RPMI8226 (cell line): ENCODE results near the gene ST3GAL3.
"Not testable (repeated sequence)": the region's sequence is repeated elsewhere in the genome, so short reads cannot be mapped to it uniquely, and the experiment has no call there.

Experiments used
- DNase-seq: peaks from one replicate; pipeline ENCODE4 v3.0.0-alpha.2; 2015

ST3GAL3 gene

DNA sequence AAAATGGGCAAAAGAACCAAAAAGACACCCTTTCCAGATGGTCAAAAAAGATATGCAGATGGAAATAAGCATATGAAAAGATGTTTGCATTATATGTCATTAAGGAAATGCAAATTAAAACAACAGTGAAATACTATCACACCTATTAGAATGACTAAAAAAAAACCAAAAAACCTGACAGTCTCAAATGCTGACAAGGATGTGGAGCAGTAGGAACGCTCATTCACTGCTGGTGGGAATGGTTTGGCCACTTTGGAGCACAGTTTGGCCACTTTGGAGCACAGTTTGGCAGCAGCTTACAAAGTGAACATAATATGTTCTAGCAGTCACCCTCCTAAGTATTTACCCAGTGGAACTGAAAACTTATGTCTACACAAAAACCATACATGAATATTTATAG lies 121.2 kb downstream of the ST3GAL3 start:
- DNase-seq: no peak

DNA sequence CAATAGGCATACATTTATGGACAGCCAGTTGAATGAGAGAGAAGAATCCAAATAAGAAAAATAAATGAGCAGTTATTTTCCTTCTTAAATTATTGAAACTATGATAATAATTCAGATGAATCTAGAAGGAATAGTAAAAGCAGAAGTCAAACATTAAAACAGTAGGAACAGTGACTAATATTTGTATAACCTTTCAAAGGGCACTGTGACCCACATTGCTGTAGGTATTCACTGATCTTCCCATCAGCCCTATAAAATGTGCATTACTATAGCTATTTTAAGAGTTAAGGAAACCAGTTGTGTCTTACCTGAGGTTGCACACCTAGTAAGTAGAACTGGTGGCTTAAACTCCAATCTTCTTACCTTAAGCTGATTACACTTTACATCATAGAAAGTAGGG lies 123.5 kb downstream of the ST3GAL3 start:
- no peak for DNase-seq

DNA sequence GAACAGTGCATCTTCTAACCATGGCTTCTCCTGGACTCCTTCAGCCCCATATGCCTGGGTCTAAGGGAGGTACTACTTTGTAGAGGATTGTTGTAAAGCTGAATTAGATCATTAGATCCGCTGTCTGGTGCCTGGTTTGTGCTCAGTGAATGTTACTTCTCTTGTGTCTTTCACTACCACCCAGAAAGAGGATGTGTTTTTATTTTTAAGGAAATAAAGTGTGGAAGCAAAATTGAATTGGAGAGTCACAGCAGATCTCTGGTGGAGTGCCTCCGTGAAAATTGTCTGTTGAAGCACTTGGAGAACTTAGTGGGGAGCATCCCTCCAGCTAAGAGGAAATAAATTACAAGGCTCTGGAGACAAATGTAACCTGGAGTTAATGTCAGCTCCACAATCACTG lies 124.5 kb downstream of the ST3GAL3 start:
- no peak for DNase-seq

DNA sequence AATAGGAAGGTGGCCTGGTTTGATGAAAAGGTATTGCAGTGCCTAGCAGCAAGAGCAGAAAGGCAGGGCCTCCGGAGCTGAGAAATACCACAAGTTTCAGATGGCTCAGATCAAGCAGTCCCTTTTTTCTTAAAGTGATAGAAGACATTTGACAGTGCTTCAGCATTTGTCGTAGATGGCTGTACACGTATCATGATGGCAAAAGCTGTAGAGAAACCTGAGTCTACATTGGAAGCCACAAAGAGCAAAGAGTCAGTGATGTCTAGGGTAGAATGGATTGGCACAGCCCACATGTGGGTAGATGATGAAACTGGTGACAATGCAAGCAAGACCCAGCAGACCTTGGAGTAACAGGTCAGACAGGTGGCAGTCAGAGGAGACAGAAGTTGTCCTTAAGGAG lies 124.9 kb downstream of the ST3GAL3 start:
- DNase-seq: peak; percentile 79

DNA sequence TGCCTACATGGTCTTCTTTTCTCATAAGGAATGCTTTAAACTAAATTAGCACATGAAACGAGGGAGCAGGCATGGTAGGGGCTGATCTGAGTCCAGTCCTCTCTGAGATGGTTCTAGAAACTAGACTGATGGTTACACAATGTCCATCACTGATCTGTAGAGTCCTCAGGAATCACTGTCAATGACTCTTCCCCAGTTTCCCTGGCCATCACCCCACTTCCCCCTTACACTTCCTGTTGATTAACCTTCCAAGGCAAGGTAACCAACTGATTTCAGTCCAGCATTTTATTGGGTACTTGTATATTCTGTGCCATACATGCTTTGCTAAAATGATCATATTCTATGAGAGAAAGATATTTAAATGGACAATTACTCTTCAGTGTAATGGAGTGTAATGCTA lies 125.7 kb downstream of the ST3GAL3 start:
- DNase-seq: no peak

DNA sequence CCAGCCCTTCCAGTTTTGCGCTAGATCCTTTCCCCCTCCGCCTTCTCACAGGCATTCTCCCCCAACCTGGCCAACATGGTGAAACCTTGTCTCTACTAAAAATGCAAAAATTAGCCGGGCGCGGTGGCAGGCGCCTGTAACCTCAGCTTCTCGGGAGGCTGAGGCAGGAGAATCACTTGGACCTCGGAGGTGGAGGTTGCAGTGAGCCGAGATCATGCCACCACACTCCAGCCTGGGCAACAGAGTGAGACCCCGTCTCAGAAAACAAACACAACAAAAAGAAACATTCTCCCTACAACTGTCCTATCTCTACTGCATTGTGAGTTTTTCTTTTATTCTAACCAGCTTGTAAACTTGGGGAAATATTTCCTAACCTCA lies 126.6 kb downstream of the ST3GAL3 start:
- DNase-seq: not testable (repeated sequence)

DNA sequence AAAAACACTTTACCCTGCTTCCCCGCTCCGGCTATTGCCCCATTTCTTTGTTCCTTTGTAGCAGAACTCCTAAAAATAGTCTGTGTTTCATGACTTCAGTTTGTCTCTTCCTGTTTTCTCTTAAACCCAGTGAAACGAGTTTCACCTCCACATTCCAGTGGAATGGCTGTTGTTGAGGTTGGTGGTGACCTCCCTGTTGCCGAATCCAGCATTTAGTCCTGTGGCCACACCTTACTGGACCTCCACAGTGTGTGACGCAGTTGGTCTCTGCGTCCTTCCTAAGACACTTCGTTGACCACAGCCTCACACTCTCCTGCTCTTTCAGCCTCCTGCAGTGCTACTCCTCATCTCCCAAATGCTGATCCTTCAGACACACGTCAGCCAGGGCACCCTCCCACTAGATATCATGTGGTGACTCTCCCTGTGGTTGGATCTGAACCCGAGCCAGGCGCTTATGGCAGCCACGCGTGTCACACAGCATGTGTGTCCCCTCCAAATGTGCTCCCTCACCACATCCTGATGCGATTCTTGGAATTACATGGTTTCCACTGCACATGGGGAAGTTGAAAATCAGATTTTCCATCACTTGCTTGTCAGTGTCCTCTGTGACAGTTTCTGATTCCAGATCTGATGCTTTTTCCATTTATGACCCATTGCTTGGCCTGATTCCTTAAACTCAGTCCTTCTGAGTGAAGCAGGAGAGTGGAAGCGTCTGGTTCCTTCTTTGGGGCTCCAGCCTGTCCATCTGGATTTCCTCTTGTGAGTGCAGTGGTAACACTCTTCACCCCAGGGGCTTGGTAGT lies 127.1 kb downstream of the ST3GAL3 start:
- peak; percentile 77 for DNase-seq

DNA sequence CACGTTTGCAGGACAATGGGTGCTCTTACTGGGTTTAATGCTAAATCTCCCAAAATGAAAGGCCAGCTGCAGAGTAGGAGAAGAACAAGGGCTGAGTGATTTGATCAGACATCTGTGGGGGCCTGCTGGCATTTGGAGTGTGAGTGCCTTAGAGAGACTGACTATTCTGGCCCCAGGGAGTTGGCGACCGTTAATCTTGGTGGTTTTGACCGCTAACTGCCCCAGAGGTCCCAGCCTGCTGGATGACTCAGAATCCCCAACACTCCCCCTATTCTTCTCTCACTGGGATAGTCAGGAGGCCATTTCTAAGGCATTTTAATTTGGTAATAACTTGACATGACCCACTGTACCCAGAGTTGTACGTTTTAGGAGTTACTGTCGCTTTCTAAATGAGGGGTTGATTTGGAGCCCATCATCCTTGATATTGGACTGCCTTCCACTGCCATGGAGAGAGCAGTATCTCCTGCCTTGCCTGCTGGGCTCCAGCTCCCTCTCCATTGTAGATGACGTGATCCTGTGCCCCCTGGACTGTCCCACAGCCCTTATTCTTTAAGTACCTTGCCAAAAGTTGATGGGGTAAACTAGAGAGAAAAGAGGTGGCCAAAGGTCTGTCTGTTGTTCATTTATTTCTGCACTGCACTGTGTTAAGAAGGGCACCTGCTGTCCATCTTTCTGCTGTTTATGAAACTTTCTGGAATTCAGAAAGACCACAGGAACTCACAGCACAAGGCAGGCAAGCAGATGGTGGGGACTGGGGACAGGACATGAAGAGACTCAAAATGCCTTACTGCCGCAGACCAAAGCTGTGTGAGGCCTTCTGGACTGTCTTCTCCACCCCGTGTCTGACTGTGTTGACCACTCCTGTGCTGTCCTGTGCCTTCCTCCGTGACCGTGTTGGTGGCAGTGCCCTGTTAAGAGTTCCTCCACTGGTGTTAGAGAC lies 128.0 kb downstream of the ST3GAL3 start:
- DNase-seq: peak; percentile 82

DNA sequence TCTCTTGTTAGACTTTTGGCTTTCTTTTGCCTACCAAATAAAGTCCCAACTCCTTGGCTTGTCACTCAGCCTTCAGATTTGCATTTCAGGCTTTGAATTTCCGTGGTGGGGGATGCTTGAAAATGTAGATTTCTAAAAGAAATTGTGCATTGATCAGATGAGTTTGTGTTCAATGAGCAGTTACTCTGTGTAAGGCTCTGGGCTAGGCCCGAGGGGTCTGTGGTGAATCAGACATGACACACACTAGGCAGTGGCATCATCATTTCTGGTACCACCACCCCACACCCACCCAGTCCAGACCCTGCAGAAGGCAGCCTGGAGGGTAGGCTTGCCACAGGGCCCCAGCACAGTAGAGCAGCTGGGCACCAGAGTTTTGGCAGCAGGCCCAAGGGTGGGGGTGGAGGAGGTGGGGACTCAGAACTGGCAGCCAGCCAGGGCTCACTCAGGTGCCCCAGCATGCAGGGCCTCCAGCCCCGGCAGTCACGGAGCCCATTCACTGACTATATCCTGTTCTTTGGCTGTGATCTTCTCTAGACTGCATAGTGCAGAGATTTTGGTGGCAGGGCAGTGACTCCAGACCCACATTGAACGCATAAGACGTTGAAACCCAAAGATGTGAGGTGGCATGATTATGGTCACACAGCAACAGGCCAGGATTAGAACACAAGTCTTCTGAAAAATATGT lies 129.1 kb downstream of the ST3GAL3 start:
- DNase-seq: peak; percentile 100

DNA sequence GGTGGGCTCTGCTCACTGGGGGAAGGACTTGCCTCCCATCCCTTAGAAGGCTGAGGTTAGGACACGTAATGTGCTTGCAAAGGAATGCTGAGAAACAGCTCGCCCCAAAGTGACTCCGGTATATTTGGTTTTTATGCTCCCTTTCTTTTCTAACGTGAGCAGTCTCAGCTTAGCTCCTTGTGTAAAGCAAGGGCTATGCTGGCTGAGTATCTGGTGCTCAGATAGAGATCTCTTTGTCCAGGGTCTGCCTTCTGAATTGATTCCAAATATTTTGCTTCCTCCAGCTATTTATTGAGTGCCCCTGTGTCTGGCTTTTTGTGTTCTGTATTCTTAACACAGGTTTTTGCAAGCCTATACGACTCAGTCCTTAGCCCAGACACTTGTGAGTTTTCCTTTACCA lies 131.7 kb downstream of the ST3GAL3 start:
- DNase-seq: no peak

DNA sequence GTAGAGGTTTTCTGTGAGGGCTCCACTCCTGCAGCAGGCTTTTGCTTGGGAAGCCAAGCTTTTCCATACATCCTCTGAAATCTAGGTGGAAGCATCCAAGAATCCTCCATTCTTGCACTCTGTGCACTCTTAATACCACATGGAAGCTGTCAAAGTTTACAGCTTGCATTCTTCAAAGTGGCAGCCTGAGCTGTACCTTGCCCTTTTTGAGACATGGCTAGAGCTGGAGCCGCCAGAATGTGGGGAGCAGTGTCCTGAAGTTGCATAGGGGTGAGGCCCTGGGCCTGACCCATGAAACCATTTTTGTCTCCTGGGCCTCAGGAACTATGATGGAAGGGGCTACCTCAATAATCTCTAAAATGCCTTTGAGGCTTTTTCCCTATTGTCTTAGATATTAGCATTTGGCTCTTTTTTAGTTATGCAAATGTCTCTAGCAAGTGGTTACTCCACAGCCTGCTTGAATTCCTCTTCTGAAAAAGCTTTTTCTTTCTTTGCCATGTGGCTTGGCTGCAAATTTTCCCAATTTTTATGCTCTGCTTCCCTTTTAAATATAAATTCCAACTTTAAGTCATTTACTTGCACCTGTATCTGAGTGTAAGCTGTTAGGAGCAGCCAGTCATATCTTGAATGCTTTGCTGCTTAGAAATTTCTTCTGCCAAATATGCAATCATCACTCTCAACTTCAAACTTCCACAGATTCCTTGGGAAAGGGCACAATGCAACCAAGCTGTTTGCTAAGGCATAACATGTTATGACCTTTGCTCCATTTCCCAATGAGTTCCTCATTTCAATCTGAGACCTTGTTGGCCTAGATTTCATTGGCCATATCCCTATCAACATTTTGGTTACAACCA lies 134.2 kb downstream of the ST3GAL3 start:
- DNase-seq: no peak

DNA sequence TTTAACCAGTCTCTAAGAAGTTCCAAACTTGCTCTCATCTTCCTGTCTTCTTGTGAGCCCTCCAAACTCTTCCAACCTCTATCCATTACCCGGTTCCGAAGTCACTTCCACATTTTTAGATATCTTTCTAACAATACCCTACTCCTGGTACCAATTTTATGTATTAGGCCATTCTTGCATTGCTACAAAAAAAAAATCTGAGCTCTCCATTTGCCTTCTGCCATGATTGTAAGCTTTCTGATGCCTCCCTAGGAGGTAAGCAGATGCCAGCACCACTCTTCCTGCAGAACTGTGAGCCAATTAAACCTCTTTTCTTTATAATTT lies 134.8 kb downstream of the ST3GAL3 start:
- DNase-seq: no peak

DNA sequence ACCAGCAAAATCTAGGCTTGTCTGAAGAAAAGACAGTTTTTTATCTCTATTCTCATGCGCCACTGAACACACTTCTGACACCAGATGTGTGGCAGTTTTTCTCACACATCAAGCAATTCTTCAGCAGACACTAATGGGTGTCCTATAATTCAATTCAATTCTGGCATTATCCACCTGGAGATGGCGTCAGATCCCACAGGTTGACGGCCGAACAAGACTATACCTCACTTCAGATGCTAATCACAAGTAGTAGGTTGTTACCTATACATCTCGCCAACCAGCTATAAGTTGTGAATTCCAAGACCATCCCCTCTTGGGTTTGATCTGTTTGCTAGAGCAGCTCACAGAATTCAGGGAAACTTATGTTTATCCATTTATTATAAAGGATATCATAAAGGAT lies 136.3 kb downstream of the ST3GAL3 start:
- DNase-seq: no peak

DNA sequence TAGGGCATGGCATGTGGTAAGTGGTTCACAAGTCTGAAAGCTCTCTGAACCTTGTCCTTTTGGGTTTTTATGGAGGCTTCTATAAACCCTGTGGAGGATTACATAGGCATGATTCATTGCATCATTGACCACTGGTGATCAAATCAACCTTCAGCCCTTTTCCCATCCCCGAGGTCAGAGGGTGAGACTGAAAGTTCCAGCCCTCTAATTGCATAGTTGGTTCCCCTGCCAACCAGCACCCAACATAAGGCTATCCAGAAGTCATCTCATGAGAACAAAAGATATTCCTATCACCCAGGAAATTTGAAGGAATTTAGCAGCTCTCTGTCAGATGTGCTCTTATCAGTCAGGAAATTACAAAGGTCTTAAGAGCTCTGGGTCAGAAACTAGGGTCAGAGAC lies 136.8 kb downstream of the ST3GAL3 start:
- no peak for DNase-seq

DNA sequence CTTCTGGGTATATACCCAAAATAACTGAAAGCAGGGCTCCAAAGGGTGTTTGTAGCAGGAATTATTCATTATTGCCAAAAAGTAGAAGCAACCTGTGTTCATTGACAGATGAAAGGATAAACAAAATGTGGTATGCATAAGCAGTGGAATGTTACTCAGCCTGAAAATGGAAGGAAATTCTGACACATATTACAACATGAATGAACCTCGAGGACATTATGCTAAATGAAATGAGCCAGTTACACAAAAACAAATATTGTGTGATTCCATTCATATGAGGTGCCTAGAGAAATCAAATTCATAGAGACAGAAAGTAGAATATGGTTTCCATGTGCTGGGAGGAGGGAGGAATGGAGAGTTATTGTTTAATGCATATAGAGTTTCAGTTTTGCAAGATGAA lies 140.0 kb downstream of the ST3GAL3 start:
- DNase-seq: no peak

DNA sequence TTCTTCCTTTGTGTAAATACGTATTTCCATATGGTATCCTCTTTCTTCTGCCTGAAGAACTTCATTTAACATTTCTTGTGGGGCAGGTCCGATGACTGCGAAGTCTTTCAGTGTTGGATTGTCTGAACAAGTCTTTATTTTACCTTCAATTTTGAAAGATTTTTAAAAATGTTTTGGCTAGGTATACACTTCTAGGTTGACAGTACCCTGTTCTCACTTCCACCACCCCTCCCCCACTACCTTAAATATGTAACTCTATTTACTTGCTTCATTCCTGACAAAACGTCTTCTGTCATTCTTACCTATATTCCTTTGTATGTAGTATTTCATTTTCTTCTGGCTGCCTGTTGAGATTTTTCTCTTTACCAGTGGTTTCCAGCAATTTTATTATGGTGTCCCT lies 140.5 kb downstream of the ST3GAL3 start:
- no peak for DNase-seq

DNA sequence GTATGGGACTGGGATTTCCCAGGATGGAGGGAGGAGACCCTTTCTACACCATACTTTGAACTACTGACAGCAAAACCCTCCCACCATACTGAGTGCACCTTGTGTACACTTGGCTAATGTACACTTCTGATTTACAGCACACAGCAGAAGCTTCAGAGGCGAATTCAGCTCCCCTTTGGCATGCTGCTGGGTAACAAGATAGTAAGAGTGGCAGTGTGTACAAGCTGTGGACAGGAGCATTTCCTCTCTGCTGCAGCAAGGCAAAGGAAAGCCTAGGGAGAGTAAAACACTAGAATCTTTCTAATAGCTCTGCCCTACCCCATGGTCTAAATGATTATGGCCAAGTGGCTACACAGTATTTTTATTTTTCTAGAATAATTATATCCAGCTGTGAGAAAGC lies 142.3 kb downstream of the ST3GAL3 start:
- DNase-seq: peak; percentile 40

DNA sequence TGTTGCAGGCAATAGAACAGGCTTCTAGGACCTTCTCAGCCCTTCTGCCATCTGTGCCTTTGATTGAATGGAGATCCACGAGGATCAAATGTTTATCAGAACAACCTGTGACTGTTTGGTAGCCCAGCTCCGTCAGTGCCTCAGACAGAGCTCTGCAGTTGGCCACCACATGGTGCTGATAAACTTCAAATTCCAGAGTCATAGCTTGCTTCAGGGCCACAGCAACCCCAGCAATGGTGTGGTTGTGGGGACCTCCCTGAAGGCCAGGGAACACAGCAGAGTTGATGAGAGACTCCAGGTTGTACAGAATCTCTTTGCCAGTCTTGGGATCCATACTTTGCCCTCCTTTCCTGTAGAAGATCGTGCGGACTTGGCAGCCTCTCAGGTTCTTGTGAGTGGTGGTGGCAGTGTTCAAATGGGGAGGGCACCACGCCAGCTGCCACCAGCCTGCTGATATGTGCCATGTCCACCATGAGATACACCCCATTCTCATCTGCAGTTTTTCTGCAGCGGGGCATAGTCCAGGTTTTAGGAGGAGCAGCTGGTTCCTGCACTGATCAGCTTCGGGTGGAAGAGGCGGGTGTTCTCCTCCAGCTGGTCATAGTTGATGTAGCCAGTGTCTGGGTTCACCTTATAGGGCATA lies 143.4 kb downstream of the ST3GAL3 start:
- DNase-seq: no peak

DNA sequence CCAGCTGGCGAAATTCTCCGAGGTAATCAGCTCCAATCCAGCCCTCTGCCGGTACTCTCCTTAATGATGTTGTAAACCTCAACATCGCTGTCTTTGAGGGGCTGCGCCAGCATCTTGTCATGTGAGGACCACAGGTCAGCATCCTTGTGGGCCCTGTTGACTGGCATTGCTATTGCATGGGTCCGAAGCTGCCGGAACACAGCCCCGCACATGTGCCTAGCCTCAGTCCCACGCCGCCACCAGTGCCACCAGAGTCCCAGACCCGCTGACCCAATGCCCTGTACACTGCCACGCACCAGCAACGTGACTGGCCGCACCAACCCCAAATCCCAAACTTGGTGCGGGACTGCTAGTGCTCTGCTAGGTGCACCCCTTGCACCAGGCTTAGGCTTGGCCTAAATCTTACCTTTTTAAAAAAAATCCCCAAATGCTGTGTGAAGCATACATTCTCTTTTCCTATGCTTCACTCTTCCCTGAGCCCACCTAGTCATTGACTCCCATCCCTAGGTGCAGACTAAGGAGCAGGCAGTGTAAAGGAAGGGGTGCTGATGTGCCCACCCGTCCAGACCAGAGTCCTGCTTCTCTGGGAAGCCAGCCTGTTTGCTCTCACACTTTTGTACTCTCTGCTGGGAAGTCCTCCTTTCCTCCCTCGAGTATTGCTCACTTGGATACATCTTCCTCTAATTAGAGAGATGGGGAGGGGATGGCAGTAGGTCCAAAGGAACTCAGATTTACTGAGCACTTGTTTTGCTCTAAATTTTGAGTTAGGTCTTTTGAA lies 144.4 kb downstream of the ST3GAL3 start:
- no peak for DNase-seq

DNA sequence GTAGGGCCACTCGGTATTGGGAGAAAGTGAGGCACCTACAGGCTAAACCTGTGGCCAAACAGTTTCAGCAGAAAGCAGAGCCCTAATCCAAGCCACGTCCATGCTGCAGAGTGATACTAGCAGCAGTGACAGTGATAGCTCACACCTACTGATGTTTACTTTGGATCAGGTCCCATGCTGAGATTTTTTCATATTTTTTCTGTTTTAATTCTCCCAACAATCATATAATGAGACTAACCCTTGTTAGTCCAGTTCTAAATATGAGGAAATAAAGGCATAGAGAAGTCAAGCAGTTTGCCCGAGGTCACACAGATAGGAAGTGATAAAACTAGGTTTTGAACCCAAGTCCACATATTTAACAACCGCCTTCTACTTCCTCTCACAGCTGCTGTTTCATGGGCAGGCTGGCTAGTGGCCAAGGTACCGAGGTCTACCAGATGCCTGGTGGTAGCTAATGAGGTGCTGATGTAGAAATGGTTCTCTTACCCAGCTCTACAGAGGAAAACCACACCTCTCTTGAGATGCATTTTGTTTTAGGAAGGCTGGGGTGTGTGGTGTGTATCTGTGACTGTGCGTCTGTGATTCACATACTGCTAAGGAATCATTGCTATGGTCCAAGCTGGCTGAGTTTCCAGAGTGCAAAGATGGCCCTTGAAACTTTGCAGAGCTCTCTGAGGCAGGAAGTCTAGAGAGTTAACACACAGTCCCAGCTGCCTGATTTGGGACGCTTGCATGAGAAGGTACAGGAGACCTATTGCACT lies 146.0 kb downstream of the ST3GAL3 start:
- DNase-seq: peak; percentile 97

DNA sequence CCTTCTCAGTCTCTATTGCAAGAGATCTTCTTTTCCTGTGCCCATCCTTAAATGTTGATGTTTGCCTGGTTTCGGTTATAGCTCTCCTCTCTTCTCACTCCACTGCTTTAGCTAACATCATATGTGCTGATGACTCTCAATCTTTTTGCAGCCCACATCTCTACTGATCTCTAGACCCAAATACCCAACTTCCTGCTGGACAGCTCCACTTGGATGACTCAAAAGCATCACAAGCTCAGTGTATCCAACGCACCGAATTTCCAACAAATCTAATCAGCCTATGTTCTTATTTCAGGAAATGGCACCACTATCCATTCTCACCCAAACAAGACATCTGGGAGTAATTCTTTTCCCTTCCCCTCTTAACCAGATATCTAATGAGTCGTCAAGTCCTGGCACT lies 147.1 kb downstream of the ST3GAL3 start:
- DNase-seq: no peak
